Lower lobe of right lung (tissue), 2 donors: ENCODE measurements around the gene KCNJ1. TPM values are rescaled to one million over a fixed set of nuclear protein-coding genes. Genes with fewer than 3 reads are reported as not detected.

ENCODE experiments used
- ATAC-seq, 2 donors: fragments of 200-7000 bp; cut with Tn5 transposase; one replicate each; pipeline ENCODE4 v1.9.1; 2020 to 2022; ENCODE audit warnings: mild to moderate bottlenecking in 2 of 2, moderate library complexity in 2 of 2
- DNase-seq: peaks from one replicate; pipeline ENCODE4 v3.0.0-alpha.2; 2020
- H3K27ac ChIP-seq: fragments of 200-600 bp; one replicate; pipeline ENCODE4 v1.8.0; 2022
- H3K27me3 ChIP-seq: fragments of 200-600 bp; one replicate; pipeline ENCODE4 v1.8.0; 2022; ENCODE audit warnings: low read depth
- H3K36me3 ChIP-seq: fragments of 200-600 bp; one replicate; pipeline ENCODE4 v1.8.0; 2022; ENCODE audit warnings: mild to moderate bottlenecking
- H3K4me1 ChIP-seq: fragments of 200-600 bp; one replicate; pipeline ENCODE4 v1.8.0; 2022
- H3K4me3 ChIP-seq: fragments of 200-600 bp; one replicate; pipeline ENCODE4 v1.8.0; 2022; ENCODE audit warnings: mild to moderate bottlenecking
- H3K9me3 ChIP-seq: fragments of 200-600 bp; one replicate; pipeline ENCODE4 v1.8.0; 2022
- intact Hi-C: fragments of 100-400 bp; cut with DNase I; formaldehyde crosslinking; loops from one replicate; pipeline ENCODE4 v1.11.0; 2022
- total RNA-seq: library from RNA; stranded (reverse); fragmentation: NEBNext Ultra II Directional; extraction: Animal tissue kit (Norgen Biotek cat#: 25700); gene quantifications from one replicate; pipeline ENCODE4 v1.2.1, GENCODE V29; 2021
- TF ChIP-seq, protein P1 (sequence below): fragments of 200-600 bp; IDR thresholded peaks from one replicate; pipeline ENCODE4 v1.8.0; 2022; ENCODE audit warnings: antibody characterized with exemption, mild to moderate bottlenecking
- donor health status: DM: no; HTN: yes; CAD: no; lungs with severe emphysema.

The KCNJ1 gene
- total RNA-seq, 1 donor from 2014 or later: 0.18 TPM

DNA sequence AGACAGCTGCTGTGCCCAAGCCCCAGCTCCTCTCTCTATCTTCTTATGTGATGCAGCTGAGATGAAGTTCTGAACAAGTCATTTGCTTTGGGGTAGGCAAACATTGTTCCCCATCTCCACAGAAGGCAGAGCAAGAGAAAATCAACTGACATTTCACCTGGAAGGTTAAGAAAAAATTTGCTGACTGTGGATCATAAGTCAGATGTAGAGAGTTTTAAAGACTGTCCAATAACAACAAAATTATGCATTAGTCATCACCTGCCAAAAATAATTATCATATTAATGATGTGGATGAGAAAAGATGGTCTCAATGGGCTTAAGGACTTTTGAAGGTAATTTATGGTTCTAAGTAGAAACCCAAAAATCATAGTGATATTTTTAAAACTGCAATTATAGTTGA is 59.2 kb downstream of the KCNJ1 start:
- Histone ChIP-seq H3K9me3 (no peaks in the 10 kb centered on the region), H3K4me1 (peaks cover 13% of the 10 kb centered on the region), H3K27me3 (no peaks in the 10 kb centered on the region), H3K36me3 (peaks cover 83% of the 10 kb centered on the region), H3K4me3 (no peak overlapping the region), H3K27ac (no peak overlapping the region)
- intact Hi-C loops: no loop called here
- ATAC-seq (no peak), DNase-seq (no peak)
- TF ChIP-seq, protein P1, sequence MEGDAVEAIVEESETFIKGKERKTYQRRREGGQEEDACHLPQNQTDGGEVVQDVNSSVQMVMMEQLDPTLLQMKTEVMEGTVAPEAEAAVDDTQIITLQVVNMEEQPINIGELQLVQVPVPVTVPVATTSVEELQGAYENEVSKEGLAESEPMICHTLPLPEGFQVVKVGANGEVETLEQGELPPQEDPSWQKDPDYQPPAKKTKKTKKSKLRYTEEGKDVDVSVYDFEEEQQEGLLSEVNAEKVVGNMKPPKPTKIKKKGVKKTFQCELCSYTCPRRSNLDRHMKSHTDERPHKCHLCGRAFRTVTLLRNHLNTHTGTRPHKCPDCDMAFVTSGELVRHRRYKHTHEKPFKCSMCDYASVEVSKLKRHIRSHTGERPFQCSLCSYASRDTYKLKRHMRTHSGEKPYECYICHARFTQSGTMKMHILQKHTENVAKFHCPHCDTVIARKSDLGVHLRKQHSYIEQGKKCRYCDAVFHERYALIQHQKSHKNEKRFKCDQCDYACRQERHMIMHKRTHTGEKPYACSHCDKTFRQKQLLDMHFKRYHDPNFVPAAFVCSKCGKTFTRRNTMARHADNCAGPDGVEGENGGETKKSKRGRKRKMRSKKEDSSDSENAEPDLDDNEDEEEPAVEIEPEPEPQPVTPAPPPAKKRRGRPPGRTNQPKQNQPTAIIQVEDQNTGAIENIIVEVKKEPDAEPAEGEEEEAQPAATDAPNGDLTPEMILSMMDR: no peak

DNA sequence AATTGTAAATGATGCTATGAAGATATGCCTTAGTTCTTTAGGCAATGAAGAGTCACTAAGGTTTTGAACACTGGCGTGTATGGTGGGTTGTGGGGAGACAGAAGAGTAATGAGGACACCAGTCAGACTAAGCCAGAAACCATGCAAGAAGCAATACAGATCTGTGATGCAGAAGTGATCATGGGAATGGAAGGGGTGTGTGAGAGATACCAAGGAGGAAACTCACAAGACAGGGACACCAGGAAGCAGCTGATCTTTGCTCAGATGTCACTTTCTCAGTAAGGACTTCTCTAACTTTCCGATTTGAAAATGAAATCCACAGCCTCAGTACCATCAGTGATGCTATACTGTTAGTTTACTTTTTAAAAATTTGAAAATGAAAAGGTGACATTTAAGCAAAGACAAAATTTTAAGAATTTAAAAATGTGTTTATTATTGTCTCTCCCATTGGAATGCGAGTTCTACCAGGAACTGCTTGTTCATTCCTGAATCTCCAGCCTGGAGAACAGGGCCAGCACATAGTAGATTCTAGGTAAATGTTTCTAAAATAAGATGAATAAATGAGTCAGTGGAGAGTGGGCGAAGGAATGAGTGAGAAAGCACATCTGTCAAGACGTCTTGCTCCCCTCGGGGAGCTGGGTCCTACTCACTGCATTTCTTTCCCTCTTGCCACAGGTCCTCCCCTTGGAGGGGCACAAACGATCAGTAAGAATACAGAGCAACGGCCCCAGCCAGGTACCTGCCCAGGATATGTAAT is 60.4 kb downstream of the KCNJ1 start:
- intact Hi-C loops: no loop called here
- Histone ChIP-seq H3K9me3 (no peaks in the 10 kb centered on the region), H3K4me1 (peaks cover 18% of the 10 kb centered on the region), H3K36me3 (peaks cover 71% of the 10 kb centered on the region), H3K27ac (no peak overlapping the region), H3K27me3 (no peaks in the 10 kb centered on the region), H3K4me3 (no peak overlapping the region)
- DNase-seq (no peak), ATAC-seq (no peak)
- TF ChIP-seq, protein P1: no peak

DNA sequence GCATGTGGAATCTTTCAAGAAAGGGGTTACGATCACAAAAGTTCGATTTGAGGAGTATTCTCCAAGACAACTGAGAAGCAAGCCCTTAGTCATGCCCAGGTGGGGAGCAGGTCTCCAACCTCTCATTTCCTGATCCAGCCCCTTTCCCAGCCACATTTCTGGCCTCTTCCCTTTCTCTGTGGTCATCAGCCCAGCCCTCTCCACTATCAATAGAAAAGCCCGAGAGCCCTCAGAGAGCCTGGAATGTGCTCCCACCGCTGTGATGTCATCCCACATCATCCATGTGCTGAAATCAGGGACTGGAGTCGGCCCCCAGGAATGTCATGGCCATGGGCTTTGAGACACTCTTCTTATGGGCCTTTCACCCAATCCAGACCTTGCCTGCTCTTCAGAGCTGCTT is 62.6 kb downstream of the KCNJ1 start:
- DNase-seq (no peak), ATAC-seq (no peak)
- intact Hi-C loops: no loop called here
- Histone ChIP-seq H3K27ac (no peak overlapping the region), H3K9me3 (no peaks in the 10 kb centered on the region), H3K4me1 (peaks cover 18% of the 10 kb centered on the region), H3K4me3 (no peak overlapping the region), H3K27me3 (no peaks in the 10 kb centered on the region), H3K36me3 (peaks cover 65% of the 10 kb centered on the region)
- TF ChIP-seq, protein P1: no peak

DNA sequence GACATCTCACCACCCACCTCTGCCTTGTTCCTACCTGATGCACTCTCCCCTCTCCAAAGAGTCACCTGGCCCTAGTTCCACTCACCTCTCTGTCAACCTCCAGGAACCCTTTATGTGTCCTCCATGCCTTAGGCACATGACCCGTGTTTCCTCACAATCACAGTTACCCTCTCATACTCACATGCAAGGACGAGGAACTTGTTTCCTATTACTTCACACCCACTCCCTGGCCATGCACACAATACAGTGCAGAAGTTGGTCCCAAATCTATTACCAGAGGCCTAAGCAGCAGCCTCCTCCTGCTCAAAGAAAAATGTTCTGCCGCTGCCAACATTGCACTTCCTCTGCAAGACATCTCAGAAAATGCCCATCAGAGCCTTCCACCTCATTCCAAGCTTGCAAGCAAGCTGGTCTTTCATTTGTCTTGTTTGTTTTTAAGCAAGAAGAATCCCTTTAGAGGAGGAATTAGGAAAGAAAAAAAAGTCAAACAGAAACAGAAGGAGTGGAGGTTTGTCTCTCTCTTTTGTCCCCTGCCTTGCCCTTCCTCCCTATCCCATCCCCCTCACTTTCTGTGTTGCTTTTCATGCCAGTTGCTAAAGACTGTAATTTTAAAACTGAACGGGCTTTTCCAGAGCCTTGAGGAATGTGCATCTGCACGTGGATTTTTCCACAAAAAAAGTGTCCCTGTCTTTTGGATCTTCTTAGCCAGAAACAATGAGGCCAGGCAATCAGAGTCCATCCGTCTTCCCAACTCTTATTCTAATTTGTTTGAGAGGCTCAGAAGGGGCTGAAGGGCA is 63.4 kb downstream of the KCNJ1 start:
- DNase-seq (no peak), ATAC-seq (peak; percentile 69 to 79)
- Histone ChIP-seq H3K4me3 (no peak overlapping the region), H3K27ac (no peak overlapping the region), H3K4me1 (peaks cover 18% of the 10 kb centered on the region), H3K27me3 (no peaks in the 10 kb centered on the region), H3K9me3 (no peaks in the 10 kb centered on the region), H3K36me3 (peaks cover 63% of the 10 kb centered on the region)
- TF ChIP-seq, protein P1: no peak
- intact Hi-C loops: no loop called here

DNA sequence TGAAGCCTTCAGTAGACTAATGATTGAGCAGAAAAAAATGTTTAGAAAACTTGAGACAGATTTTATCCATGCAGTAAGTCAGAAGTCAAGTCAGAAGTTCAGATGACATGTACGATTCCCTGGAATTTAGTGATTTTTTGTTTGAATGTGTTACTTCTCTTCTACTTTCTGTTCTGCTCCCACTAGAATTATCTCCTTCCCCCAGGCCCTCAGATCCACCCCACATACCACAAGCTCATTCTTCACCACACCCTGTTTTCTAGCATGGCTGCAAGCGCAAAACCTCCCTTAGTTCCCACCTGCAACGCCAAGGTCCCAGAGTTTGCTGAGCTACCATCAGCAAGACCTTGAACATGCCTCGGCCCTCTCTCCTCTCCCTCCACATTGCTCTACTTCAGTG is 64.1 kb downstream of the KCNJ1 start:
- Histone ChIP-seq H3K36me3 (peaks cover 64% of the 10 kb centered on the region), H3K27ac (no peak overlapping the region), H3K4me3 (no peak overlapping the region), H3K4me1 (peaks cover 18% of the 10 kb centered on the region), H3K27me3 (no peaks in the 10 kb centered on the region), H3K9me3 (no peaks in the 10 kb centered on the region)
- peak; percentile 7 to 10 for ATAC-seq
- DNase-seq: no peak
- TF ChIP-seq, protein P1: no peak
- intact Hi-C loops: no loop called here
